A549 (cell line): Measurements from ENCODE around the gene TMC7.

Source experiments
- CTCF ChIP-seq: fragments of >200 bp; sonication (Bioruptor Twin); formaldehyde crosslinking; IDR thresholded peaks from 3 replicates; pipeline ENCODE4 v1.5.1; 2016
- ELK1 ChIP-seq: fragments of 150-350 bp; IDR thresholded peaks from 2 replicates; pipeline ENCODE4 v1.6.1; 2014; ENCODE audit warnings: low read depth, mild to moderate bottlenecking, low read length
- ZFP36 ChIP-seq: fragments of 450-650 bp; IDR thresholded peaks from 2 replicates; pipeline ENCODE4 v1.6.1; 2014; ENCODE audit warnings: borderline replicate concordance; ENCODE audit not compliant: partially characterized antibody

DNA sequence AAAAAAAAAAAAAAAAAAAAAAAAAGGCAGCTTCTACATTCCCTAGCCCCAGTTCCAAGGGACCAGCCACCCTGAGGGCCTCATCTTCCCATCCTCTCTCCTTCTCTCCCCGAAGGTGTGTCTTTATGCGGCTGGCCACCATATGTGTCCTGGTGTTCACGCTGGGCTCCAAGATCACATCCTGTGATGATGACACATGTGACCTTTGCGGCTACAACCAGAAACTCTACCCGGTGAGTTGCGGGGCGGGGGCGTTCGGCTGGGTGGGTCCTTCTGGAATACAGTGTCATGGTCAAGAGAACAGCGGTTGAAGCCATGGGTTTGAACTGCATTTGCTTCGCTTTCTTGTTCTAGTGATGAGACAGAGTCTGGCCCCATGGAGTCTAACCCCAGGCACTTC, 61.0 kb downstream of the TMC7 start:
- TF ChIP-seq CTCF (no peak), ZFP36 (no peak), ELK1 (no peak)
